SK-N-SH (cell line): ENCODE results near the gene DGKD.

Experiments
- CTCF ChIP-seq: fragments of 200-600 bp; sonication (generic); IDR thresholded peaks from 2 replicates; pipeline ENCODE4 v1.6.1; 2017; ENCODE audit warnings: antibody characterized with exemption, mild to moderate bottlenecking, moderate library complexity
- EP300 ChIP-seq, 2 experiments: IDR thresholded peaks; 2 replicates each; pipeline versions ENCODE4 v1.4.0 to v1.6.1; 2012; ENCODE audit warnings: borderline replicate concordance in 1 of 2, low read depth in 1 of 2, low read length in 1 of 2
- GABPA ChIP-seq: IDR thresholded peaks from 2 replicates; pipeline ENCODE4 v1.4.0; 2012; ENCODE audit warnings: low read depth, mild to moderate bottlenecking
- MEF2A ChIP-seq: IDR thresholded peaks from 2 replicates; pipeline ENCODE4 v1.4.0; 2012; ENCODE audit warnings: low read depth, borderline replicate concordance
- POLR2AphosphoS5 ChIP-seq: IDR thresholded peaks from 2 replicates; pipeline ENCODE4 v1.6.1; 2012; ENCODE audit warnings: low read depth, low read length
- RAD21 ChIP-seq: IDR thresholded peaks from 2 replicates; pipeline ENCODE4 v1.6.1; 2012; ENCODE audit warnings: mild to moderate bottlenecking, low read length
- SIN3A ChIP-seq: IDR thresholded peaks from 2 replicates; pipeline ENCODE4 v1.6.1; 2012; ENCODE audit warnings: low read depth, mild to moderate bottlenecking, low read length, moderate library complexity, borderline replicate concordance
- TEAD4 ChIP-seq: IDR thresholded peaks from 2 replicates; pipeline ENCODE4 v1.4.0; 2012; ENCODE audit warnings: mild to moderate bottlenecking, borderline replicate concordance; ENCODE audit not compliant: insufficient read depth
- TF ChIP-seq, protein P1 (sequence below): IDR thresholded peaks from 2 replicates; pipeline ENCODE4 v1.4.0; 2012; ENCODE audit warnings: low read depth, borderline replicate concordance
- TF ChIP-seq, protein P2 (sequence below): IDR thresholded peaks from 2 replicates; pipeline ENCODE4 v1.6.1; 2012; ENCODE audit warnings: mild to moderate bottlenecking, low read depth, low read length, moderate library complexity

DNA sequence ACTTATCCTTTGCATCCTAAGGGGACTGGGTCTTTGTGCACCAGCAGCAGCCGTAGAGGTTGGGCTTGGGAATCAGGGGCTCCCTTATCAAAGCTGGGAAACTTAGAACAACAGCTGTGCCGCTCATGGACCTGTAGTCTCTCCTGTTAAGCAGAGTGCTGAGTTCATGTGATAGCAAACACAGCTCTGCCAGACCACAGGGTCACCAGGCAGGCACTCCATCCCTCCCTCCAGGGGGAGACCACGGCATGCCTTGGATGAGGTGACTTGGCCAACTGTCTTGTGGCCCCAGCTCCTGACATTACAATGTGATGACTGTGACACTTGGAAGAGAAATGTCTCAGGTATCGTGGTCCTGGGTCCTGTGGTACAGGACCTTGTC lies 60.0 kb downstream of the DGKD start:
- TF ChIP-seq MEF2A (no peak), EP300 (IDR thresholded peaks at IDR 0.05; ENCODE audit: borderline replicate concordance in 1 of 2, low read depth in 1 of 2, low read length in 1 of 2) (no peak), POLR2AphosphoS5 (no peak), CTCF (0 out of 2 replicates have a peak, but pooled peaks have one; percentile 16), RAD21 (0 out of 2 replicates have a peak, but pooled peaks have one; percentile 12), TEAD4 (no peak), GABPA (no peak), SIN3A (no peak)
- TF ChIP-seq, protein P1, sequence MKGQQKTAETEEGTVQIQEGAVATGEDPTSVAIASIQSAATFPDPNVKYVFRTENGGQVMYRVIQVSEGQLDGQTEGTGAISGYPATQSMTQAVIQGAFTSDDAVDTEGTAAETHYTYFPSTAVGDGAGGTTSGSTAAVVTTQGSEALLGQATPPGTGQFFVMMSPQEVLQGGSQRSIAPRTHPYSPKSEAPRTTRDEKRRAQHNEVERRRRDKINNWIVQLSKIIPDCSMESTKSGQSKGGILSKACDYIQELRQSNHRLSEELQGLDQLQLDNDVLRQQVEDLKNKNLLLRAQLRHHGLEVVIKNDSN, result no peak
- TF ChIP-seq, protein P2, sequence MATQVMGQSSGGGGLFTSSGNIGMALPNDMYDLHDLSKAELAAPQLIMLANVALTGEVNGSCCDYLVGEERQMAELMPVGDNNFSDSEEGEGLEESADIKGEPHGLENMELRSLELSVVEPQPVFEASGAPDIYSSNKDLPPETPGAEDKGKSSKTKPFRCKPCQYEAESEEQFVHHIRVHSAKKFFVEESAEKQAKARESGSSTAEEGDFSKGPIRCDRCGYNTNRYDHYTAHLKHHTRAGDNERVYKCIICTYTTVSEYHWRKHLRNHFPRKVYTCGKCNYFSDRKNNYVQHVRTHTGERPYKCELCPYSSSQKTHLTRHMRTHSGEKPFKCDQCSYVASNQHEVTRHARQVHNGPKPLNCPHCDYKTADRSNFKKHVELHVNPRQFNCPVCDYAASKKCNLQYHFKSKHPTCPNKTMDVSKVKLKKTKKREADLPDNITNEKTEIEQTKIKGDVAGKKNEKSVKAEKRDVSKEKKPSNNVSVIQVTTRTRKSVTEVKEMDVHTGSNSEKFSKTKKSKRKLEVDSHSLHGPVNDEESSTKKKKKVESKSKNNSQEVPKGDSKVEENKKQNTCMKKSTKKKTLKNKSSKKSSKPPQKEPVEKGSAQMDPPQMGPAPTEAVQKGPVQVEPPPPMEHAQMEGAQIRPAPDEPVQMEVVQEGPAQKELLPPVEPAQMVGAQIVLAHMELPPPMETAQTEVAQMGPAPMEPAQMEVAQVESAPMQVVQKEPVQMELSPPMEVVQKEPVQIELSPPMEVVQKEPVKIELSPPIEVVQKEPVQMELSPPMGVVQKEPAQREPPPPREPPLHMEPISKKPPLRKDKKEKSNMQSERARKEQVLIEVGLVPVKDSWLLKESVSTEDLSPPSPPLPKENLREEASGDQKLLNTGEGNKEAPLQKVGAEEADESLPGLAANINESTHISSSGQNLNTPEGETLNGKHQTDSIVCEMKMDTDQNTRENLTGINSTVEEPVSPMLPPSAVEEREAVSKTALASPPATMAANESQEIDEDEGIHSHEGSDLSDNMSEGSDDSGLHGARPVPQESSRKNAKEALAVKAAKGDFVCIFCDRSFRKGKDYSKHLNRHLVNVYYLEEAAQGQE, result no peak
